ENCODE results near the gene PPP2R2D.
"Not testable (repeated sequence)": the region's sequence is repeated elsewhere in the genome, so short reads cannot be mapped to it uniquely, and the experiment has no call there.

GRCh38 chr10:131986851-131987250 lies 86.0 kb downstream of the PPP2R2D start:
- not testable (repeated sequence) for TF ChIP-seq CTCF, POLR2A (IDR thresholded peaks at IDR 0.05)
